G401 (cell line): ENCODE measurements around the gene RALB. TPM values are rescaled to one million over a fixed set of nuclear protein-coding genes. Genes with fewer than 3 reads are reported as not detected.

Source experiments
- DNase-seq: peaks from one replicate; pipeline ENCODE4 v3.0.0-alpha.2; 2015; ENCODE audit warnings: low spot score
- in situ Hi-C: cut with HindIII; loops from 2 replicates; pipeline ENCODE4 v1.10.0; 2016; ENCODE audit warnings: low sequenced_read_pairs, mixed read lengths
- total RNA-seq: library from RNA; depleted of rRNA; stranded (reverse); fragments of >200 nt; shearing (Covaris generic); gene quantifications from 2 replicates; pipeline ENCODE4 v1.2.3, GENCODE V29; 2014

The RALB gene
- total RNA-seq, 1 experiment from 2014 or later = 71.8 TPM

DNA sequence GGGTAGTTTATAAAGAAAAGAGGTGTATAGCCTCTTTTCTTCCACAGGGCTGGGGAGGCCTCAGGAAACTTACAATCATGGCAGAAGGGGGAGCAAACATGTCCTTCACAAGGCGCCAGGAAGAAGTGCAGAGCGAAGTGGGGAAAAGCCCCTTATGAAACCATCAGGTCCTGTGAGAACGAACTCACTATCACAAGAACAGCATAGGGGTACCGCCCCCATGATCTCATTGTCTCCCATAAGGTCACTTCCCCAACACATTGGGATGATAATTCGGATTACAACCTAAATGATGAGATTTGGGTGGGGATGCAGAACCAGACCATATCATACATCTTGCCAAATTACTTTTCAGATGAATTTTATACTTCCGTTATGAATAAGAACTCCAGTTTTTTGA, 32.4 kb downstream of the RALB start:
- in situ Hi-C loops = no loop called here
- no peak for DNase-seq

DNA sequence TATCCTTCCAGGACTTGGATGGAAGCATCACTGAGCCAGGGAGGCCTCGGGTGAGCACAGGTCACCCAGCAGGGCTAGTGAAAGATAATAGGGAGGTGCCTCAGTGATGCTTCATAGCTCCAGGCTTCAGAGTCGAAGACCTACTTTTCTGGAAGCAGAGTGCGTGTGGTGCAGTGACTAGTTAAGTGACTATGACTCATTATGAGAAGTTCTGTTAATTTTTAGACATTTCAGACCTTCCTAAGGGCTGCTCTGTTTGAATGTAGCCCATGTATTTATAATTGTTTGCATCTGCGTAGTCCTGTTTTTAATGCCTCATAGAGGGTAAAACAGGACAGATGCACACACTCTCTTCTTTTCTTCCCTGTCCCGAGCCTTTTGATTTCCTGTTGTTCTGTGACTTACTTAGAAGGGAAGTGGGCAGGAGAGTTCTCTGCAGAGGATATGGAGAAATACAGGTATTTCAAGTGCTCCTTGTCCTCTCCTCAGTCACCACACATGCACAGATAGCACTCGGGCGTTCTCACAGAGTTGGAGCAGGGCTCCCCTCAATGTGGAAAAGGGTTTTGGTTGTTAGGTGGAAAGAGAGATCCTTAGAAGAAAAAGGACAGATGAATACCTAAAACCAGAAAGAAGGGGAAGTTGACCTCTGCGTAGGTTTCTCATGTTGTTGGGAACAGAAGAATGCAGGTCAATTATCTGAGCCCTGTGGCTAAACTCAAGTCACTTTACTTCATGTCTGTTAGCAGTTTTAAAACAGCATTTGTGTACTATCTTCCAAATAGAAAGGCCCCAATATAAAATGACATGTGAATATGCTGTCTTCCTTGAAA, 34.7 kb downstream of the RALB start:
- no peak for DNase-seq
- in situ Hi-C loops = no loop called here

DNA sequence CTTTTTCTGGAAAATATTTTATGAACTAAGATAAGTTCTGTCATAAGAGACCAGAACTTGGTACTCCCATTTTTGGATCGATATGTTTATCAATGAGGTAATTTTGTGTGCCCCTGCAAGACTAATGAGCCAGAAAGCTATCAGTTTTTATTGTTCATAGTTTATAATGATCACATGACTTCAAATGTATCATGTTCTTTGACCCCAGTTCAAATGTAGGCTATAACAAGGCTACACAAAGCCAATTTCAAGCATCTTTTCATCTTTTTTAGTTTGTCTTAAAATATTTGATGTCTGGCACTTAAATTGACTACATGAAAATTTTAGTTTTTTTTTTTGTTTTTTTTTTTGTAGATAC, 35.3 kb downstream of the RALB start:
- no peak for DNase-seq
- in situ Hi-C loops = no loop called here

- in situ Hi-C loops = no loop called here
- no peak for DNase-seq
Observed at GRCh38 chr2:120289221-120289906, 36.7 kb downstream of the RALB start.

- DNase-seq = no peak
- in situ Hi-C loops = no loop called here
Observed at GRCh38 chr2:120290737-120291136, 38.1 kb downstream of the RALB start.

DNA sequence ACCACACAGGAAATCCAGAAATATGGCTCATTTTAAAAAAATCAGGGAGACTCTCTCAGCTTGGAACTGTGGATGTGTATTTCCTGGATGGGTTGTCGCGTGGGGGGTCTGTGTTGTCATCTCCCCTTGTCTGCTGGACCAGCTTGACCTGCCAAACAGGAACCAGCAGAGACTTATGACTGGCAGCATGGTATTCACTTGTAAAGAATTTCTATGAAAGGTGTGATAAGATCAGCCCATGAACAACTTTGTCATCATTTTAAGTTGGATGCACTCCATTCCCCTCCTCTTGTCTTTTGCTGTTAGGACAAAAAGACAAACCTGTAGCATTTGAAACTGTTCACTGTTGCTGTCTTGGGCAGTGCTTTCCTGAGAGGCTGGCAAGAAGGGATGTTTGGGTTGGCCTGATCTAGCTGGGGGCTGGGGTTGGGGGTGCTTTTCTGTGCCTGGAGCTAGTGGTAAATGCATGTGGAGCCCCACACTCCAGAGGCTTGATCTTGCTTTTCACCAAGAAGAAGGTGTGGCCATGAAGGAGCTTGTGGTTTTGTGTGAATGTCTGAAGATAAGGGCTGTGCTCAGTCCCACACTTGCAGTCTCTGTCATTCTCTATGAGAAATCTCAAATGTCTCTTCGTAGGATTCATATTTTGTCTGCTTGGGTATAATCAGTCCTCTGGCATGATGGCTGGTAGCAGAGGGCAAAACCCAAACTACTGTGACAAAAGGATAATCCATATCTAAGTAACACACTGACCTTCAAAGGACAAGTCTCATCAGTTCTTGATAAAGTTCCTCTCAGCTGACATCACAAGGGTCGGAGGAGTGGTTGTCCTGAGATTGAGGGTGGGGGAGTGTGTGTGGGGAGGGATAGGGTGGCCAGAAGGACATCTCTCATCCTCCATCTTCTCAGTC, 39.0 kb downstream of the RALB start:
- no peak for DNase-seq
- in situ Hi-C loops = no loop called here

DNA sequence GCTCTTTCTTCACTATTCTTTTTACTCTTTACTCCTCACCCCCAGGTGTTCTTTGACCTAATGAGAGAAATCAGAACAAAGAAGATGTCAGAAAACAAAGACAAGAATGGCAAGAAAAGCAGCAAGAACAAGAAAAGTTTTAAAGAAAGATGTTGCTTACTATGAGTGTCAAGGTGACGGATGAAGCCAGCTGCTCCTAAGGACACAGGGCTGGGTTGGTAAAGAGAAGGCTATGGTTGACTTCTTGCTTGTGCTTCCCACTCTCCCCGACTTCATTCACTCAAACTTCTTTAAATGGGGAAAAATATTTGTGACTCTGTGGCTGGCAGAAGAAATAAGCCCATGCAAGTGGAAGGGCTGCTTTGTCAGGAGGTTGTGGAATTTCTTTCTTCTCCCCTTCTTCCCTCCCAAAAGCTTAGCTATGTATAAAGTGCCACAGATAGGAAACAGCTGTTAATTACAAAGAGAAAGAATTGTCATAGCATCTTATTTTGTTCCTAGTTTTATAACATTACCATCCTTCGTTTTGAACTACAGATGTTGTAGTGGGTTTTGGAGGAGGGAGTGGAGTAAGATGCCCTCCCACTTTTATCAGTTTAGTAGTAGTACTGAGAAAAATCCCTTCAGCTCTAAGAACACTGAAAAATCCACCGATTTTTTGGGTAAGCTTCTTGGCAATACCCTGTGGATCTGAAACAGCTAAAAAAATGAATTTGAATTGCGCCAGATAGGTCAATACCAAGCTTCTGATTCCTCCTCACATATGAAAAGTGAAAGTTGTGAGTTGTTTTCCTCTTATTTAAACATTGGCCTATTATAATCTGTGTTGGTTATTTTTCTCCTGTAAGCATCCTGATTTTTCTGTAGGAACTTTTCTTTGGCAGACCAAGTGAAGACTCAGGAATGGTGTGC, 40.7 kb downstream of the RALB start:
- in situ Hi-C loops = no loop called here
- no peak for DNase-seq

DNA sequence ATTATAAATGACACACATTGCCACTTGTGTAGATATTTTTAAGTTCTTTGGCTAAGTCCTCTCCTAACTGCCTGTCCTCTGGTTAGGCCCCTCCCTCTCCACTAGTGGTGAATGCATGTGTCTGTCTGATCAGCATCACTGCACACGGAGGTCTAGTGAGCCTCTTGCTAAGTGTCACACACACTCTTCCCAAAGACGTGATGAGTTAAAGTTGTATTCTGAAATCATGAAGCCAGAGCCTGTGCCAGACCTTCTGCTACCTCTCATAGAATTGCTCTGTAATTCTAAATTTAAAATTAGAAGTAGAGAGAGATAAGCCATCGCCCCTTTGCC, 41.3 kb downstream of the RALB start:
- in situ Hi-C loops = no loop called here
- DNase-seq = no peak

GRCh38 chr2:120298173-120298835, 45.7 kb downstream of the RALB start:
- in situ Hi-C loops = no loop called here
- no peak for DNase-seq

- DNase-seq = no peak
- in situ Hi-C loops = no loop called here
Observed at GRCh38 chr2:120299004-120299403, 46.4 kb downstream of the RALB start.

- in situ Hi-C loops = no loop called here
- DNase-seq = no peak
Observed at GRCh38 chr2:120299561-120299960, 46.9 kb downstream of the RALB start.

GRCh38 chr2:120300385-120300784, 47.7 kb downstream of the RALB start:
- DNase-seq = no peak
- in situ Hi-C loops = no loop called here

GRCh38 chr2:120301284-120301683, 48.6 kb downstream of the RALB start:
- in situ Hi-C loops = no loop called here
- DNase-seq = no peak

- in situ Hi-C loops = no loop called here
- DNase-seq = no peak
Observed at GRCh38 chr2:120302301-120302700, 49.6 kb downstream of the RALB start.

- in situ Hi-C loops = no loop called here
- no peak for DNase-seq
Observed at GRCh38 chr2:120303177-120303576, 50.5 kb downstream of the RALB start.

DNA sequence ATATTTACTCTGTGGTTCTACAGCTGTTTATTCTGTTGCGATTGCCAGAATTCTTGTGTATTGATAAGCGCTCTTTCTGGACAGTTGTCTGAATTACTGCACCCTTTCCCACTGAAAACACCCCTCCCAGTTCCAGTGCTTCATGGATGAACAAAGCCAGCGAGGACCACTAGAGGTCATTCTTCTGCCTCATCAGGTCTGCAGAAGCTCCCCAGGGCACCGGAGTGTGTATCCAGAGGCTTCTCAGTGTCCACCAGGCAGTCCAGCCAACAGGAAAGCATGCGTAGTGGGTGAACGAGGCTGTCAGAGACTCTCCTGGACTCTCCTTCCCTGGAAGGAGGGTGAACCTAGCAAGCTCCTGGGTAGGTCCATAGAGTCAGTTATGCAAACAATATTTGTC, 52.6 kb downstream of the RALB start:
- in situ Hi-C loops = no loop called here
- DNase-seq = no peak

DNA sequence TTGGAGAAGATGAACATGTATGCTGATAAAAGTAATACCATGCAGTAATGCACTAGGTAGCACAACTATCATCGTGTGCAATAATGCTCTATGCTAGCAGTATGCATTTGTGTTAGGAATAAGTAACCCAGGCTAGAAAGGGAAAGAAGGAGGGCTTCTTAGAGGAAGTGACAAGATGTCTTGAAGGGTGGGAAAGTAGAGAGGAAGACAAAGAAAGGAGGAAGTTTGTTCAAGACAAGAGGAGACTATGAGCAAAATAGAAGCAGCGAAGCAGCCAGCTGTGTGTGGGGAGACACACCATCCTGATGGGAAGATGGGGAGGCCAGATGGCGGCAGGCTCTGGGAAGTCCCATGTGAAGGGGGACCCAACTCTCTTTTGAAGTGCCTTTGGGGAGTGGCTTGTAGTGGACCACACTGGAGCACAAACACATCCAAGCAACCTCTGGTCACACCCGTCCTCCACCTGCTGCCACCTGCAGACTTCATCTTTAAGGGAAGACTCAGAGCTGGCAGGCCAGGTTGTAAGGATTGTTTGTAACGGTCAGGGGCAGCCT, 53.4 kb downstream of the RALB start:
- no peak for DNase-seq

DNA sequence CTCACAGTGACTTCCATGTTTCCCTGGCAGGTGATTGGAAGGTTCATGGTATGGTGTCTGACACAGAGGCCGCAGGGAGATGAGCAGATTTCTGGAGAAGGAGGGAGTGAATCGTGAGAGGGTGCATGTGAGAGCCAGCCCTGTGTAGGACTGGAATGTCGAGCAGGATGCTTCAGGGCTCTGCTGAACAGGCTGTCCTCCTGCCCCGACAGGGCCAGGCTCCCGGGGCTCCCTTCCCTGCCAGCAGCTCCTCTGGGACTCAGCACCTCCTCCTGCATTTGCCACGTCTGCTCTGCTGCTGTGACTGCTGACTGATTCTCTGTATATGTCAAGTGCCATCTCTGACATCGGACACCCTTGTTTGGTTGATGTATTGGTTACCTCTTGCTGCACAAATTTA, 54.8 kb downstream of the RALB start:
- no peak for DNase-seq
- in situ Hi-C loops = no loop called here

More for the DNA sequence above, 53.4 kb downstream of the RALB start:
- in situ Hi-C loops = no loop called here
